Adrenal gland (tissue), 12 donors: ENCODE results near the gene MORN1. TPM values are rescaled to one million over a fixed set of nuclear protein-coding genes. Genes with fewer than 3 reads are reported as not detected.

Experiments used
- DNase-seq, 7 donors: peaks; one replicate each; pipeline ENCODE4 v3.0.0-alpha.2; 2019 to 2020
- H3K27ac ChIP-seq, 5 donors: fragments of 200-600 bp; sonication (generic) in 4 of 5; 1 replicate in 3 of 5; 2 replicates in 2 of 5; pipeline versions ENCODE4 v1.5.1 to v1.8.0; 2016 to 2020; ENCODE audit warnings: mild to moderate bottlenecking in 1 of 5
- H3K27me3 ChIP-seq: fragments of 200-600 bp; 2 replicates; pipeline ENCODE4 v1.8.0; 2021
- H3K36me3 ChIP-seq, 2 donors: fragments of 200-600 bp; replicated peaks in 1 of 2; 1 replicate in 1 of 2; 2 replicates in 1 of 2; pipeline versions ENCODE4 v1.5.1 to v1.8.0; 2018 to 2022
- H3K4me1 ChIP-seq, 2 donors: fragments of 200-600 bp; replicated peaks in 1 of 2; 1 replicate in 1 of 2; 2 replicates in 1 of 2; pipeline versions ENCODE4 v1.5.1 to v1.8.0; 2018 to 2021
- H3K4me3 ChIP-seq, 4 donors: fragments of 200-600 bp; sonication (generic) in 3 of 4; one replicate each; pipeline ENCODE4 v1.5.1; 2016 to 2018
- H3K9me3 ChIP-seq, 3 donors: fragments of 200-600 bp; sonication (generic) in 1 of 3; replicated peaks in 1 of 3; 1 replicate in 2 of 3; 2 replicates in 1 of 3; pipeline versions ENCODE4 v1.5.1 to v1.8.0; 2016 to 2021
- CTCF ChIP-seq, 6 experiments: fragments of 450-650 bp in 4 of 6; fragments of 200-600 bp in 2 of 6; sonication (generic) in 1 of 6; IDR thresholded peaks; 1 replicate in 5 of 6; 2 replicates in 1 of 6; pipeline versions ENCODE4 v1.5.1 to v1.8.0; 2016 to 2021; ENCODE audit warnings: antibody characterized with exemption in 6 of 6, mild to moderate bottlenecking in 2 of 6, moderate library complexity in 1 of 6
- POLR2A ChIP-seq, 2 donors: fragments of 450-650 bp; IDR thresholded peaks; one replicate each; pipeline ENCODE4 v1.6.1; 2017; ENCODE audit warnings: antibody characterized with exemption in 2 of 2, mild to moderate bottlenecking in 2 of 2, moderate library complexity in 1 of 2
- WGBS, 4 donors: extraction: QIAGEN DNeasy Blood & Tissue Kit in 2 of 4; methylation state at CpG; one replicate each; pipeline versions ENCODE4 v1.1.5 to v1.1.7; 2013 to 2017; 5-methylcytosine and 5-hydroxymethylcytosine counted together
- intact Hi-C, 2 donors: fragments of 100-400 bp; cut with DNase I; formaldehyde crosslinking; loops; one replicate each; pipeline versions ENCODE4 v1.14.1 to v1.15.0; 2022 to 2023
- polyA plus RNA-seq, 3 donors: library from polyadenylated mRNA; stranded (reverse); fragments of 200-250 nt in 2 of 3; fragments of 350-450 nt in 1 of 3; fragmentation: Illumina TruSeq in 1 of 3; extraction: RNeasy Lipid Tissue Mini Kit (QIAGEN cat#74804) in 1 of 3; gene quantifications; one replicate each; pipeline ENCODE4 v1.2.3, GENCODE V29; 2013 to 2014
- total RNA-seq, 9 donors: library from RNA; depleted of rRNA in 4 of 9; stranded (reverse); fragments of >200 nt in 4 of 9; fragments of 120-200 nt in 1 of 9; fragmentation: NEBNext Ultra II Directional in 1 of 9; extraction: Animal tissue kit (Norgen Biotek cat#: 25700) in 1 of 9; gene quantifications; one replicate each; pipeline versions ENCODE4 v1.1.0 to v1.2.4, GENCODE V29; 2013 to 2023
- donor health status: healthy with polysubstance abuse.
- donor health status: Bipolar disorder and iron deficiency.
- donor health status: DM: yes; HTN: yes; CAD: no.
- donor health status: DM: no; HTN: no; CAD: no.
- donor health status: DM: no; HTN: no; CAD: no.
- donor health status: DM: yes; HTN: yes; CAD: no.

MORN1 gene
- total and polyA plus RNA-seq, 12 donors, result 1.8 to 14.1 (median 8.7) TPM

GRCh38 chr1:2347896-2348295, 43.5 kb downstream of the MORN1 start:
- WGBS, 4 donors, result 81 to 88% (median 86%) methylated on average over 17 to 23 of the region's 23 CpGs
- intact Hi-C loops, result no loop called here
- Histone ChIP-seq H3K27ac (no peak overlapping the region), H3K9me3 (no peaks in the 10 kb centered on the region), H3K36me3 (no peaks in the 10 kb centered on the region), H3K27me3 (no peaks in the 10 kb centered on the region), H3K4me1 (no peaks in the 10 kb centered on the region), H3K4me3 (no peak overlapping the region)
- TF ChIP-seq POLR2A (IDR thresholded peaks at IDR 0.05) (no peak), CTCF (IDR thresholded peaks at IDR 0.05) (no peak)
- DNase-seq, result no peak

GRCh38 chr1:2347409-2347785, 44.0 kb downstream of the MORN1 start:
- Histone ChIP-seq H3K27ac (no peak overlapping the region), H3K9me3 (no peaks in the 10 kb centered on the region), H3K4me3 (no peak overlapping the region), H3K4me1 (no peaks in the 10 kb centered on the region), H3K36me3 (no peaks in the 10 kb centered on the region), H3K27me3 (no peaks in the 10 kb centered on the region)
- intact Hi-C loops, result no loop called here
- DNase-seq, result no peak
- TF ChIP-seq CTCF (IDR thresholded peaks at IDR 0.05) (no peak), POLR2A (IDR thresholded peaks at IDR 0.05) (no peak)
- 80 to 87% (median 85%) methylated on average over 1 to 13 of the region's 13 CpGs for WGBS, 4 donors

DNA sequence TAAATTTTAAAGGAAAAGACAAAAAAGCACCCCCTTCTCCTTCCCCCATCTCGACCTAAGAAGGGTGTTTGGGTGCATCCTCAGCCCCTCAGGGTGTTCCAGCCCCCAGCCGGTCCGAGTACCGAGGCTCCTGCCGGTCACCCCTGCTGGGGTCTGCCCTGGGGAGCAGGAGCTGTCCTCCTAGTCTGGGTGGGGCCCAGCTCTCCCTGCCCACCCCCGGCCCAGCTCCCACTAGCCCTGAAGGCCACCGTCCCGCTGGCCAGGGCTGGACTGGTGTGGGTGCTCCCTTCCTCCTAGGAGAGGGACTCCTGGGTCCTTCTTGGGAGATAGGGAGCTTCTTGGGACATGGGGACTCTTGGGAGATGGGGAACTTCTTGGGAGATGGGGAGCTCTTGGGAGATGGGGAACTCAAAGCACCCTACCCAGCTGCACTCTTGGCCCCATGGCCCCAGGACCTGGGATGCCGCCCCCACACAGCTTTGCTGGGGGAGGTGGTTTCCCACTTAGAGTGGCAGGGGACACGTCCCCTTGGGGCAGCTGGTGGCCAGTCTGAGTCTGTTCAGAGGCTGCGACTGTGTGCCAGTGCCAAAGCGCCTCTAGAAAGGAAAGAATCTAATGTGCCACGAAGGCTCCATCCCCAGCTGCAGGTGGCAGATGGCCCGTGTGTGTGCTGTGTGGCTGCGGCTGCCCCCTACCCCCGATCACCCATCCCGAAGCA, 44.5 kb downstream of the MORN1 start:
- H3K27me3 ChIP-seq, result no peaks in the 10 kb centered on the region
- no peak overlapping the region for H3K4me3 ChIP-seq
- H3K36me3 ChIP-seq, result no peaks in the 10 kb centered on the region
- no peak overlapping the region for H3K27ac ChIP-seq
- DNase-seq, result no peak
- H3K9me3 ChIP-seq, result no peaks in the 10 kb centered on the region
- H3K4me1 ChIP-seq, result no peaks in the 10 kb centered on the region
- TF ChIP-seq POLR2A (IDR thresholded peaks at IDR 0.05), result no peak
- intact Hi-C loops, result no loop called here
- 66 to 83% (median 81%) methylated on average over 13 to 17 of the region's 17 CpGs for WGBS, 4 donors

- H3K4me1 ChIP-seq, result no peaks in the 10 kb centered on the region
- DNase-seq, result no peak
- no peak for TF ChIP-seq POLR2A (IDR thresholded peaks at IDR 0.05)
- no peak for TF ChIP-seq CTCF (IDR thresholded peaks at IDR 0.05)
- no peaks in the 10 kb centered on the region for H3K9me3 ChIP-seq
- intact Hi-C loops, result no loop called here
- WGBS, 4 donors, result 76 to 89% (median 83%) methylated on average over 5 to 24 of the region's 24 CpGs
- no peak overlapping the region for H3K27ac ChIP-seq
- no peaks in the 10 kb centered on the region for H3K27me3 ChIP-seq
- no peak overlapping the region for H3K4me3 ChIP-seq
- H3K36me3 ChIP-seq, result no peaks in the 10 kb centered on the region
These were observed 45.9 kb downstream of the MORN1 start for GRCh38 chr1:2345297-2346075.
